ENCODE results near the gene EPB41L4A.
A peak's percentile ranks its signal among the peaks of the same experiment; 100 is the strongest.

Gene EPB41L4A

GRCh38 chr5:112346411-112347044 is 72.5 kb downstream of the EPB41L4A start:
- Histone ChIP-seq H3K23ac (ENCODE audit: low read length) (no peak overlapping the region), H3K18ac (ENCODE audit: low read length) (no peak overlapping the region), H4K5ac (ENCODE audit: low read length) (no peak overlapping the region), H3K27me3 (ENCODE audit: insufficient read depth, low read length, poor library complexity) (no peaks in the 10 kb centered on the region), H3K4me3 (ENCODE audit: low read length) (no peak overlapping the region), H2BK5ac (ENCODE audit: low read length) (no peak overlapping the region), H3K27ac (ENCODE audit: low read depth, low read length) (no peak overlapping the region), H2BK15ac (replicated peaks; ENCODE audit: low read depth) (no peak overlapping the region), H3K79me2 (ENCODE audit: control insufficient read depth, insufficient read depth, low read length) (no peaks in the 10 kb centered on the region), H3K36me3 (ENCODE audit: control insufficient read depth, insufficient read depth, low read length) (no peaks in the 10 kb centered on the region), H3K4me1 (ENCODE audit: control insufficient read depth, low read depth, low read length) (peaks cover 17% of the 10 kb centered on the region), H3K4ac (ENCODE audit: low read depth, low read length) (no peak overlapping the region), H3K56ac (ENCODE audit: low read length) (no peak overlapping the region), H2AK5ac (ENCODE audit: low read length) (no peak overlapping the region), H3K79me1 (ENCODE audit: low read length) (peaks cover 2% of the 10 kb centered on the region), H3K9ac (ENCODE audit: low read length) (no peak overlapping the region), H4K8ac (ENCODE audit: low read depth, low read length) (no peak overlapping the region), H3K4me2 (ENCODE audit: low read length) (no peak overlapping the region), H2BK120ac (ENCODE audit: low read depth, low read length) (no peak overlapping the region)
- DNase-seq: no peak
- no CpG with 5 or more reads among the region's 3 CpGs for WGBS (ENCODE audit: extremely low coverage, insufficient coverage, low lambda C conversion rate)

- Histone ChIP-seq H3K4me1 (ENCODE audit: control insufficient read depth, low read depth, low read length) (peaks cover 21% of the 10 kb centered on the region), H3K4ac (ENCODE audit: low read depth, low read length) (no peak overlapping the region), H2BK120ac (ENCODE audit: low read depth, low read length) (no peak overlapping the region), H3K9ac (ENCODE audit: low read length) (no peak overlapping the region), H3K4me3 (ENCODE audit: low read length) (no peak overlapping the region), H3K27me3 (ENCODE audit: insufficient read depth, low read length, poor library complexity) (no peaks in the 10 kb centered on the region), H3K23ac (ENCODE audit: low read length) (no peak overlapping the region), H4K5ac (ENCODE audit: low read length) (no peak overlapping the region), H3K18ac (ENCODE audit: low read length) (no peak overlapping the region), H3K56ac (ENCODE audit: low read length) (no peak overlapping the region), H3K4me2 (ENCODE audit: low read length) (no peak overlapping the region), H3K79me1 (ENCODE audit: low read length) (peaks cover 2% of the 10 kb centered on the region), H2BK5ac (ENCODE audit: low read length) (no peak overlapping the region), H3K36me3 (ENCODE audit: control insufficient read depth, insufficient read depth, low read length) (no peaks in the 10 kb centered on the region), H3K79me2 (ENCODE audit: control insufficient read depth, insufficient read depth, low read length) (no peaks in the 10 kb centered on the region), H3K27ac (ENCODE audit: low read depth, low read length) (no peak overlapping the region), H2BK15ac (replicated peaks; ENCODE audit: low read depth) (no peak overlapping the region), H4K8ac (ENCODE audit: low read depth, low read length) (no peak overlapping the region), H2AK5ac (ENCODE audit: low read length) (no peak overlapping the region)
- no CpG with 5 or more reads among the region's 3 CpGs for WGBS (ENCODE audit: extremely low coverage, insufficient coverage, low lambda C conversion rate)
- no peak for DNase-seq
Measured at GRCh38 chr5:112344540-112344939, 74.5 kb downstream of the EPB41L4A start.

GRCh38 chr5:112342389-112342788 is 76.7 kb downstream of the EPB41L4A start:
- Histone ChIP-seq H3K79me2 (ENCODE audit: control insufficient read depth, insufficient read depth, low read length) (no peaks in the 10 kb centered on the region), H3K4ac (ENCODE audit: low read depth, low read length) (no peak overlapping the region), H3K4me2 (ENCODE audit: low read length) (no peak overlapping the region), H3K79me1 (ENCODE audit: low read length) (no peaks in the 10 kb centered on the region), H2BK15ac (replicated peaks; ENCODE audit: low read depth) (no peak overlapping the region), H3K27me3 (ENCODE audit: insufficient read depth, low read length, poor library complexity) (no peaks in the 10 kb centered on the region), H3K27ac (ENCODE audit: low read depth, low read length) (no peak overlapping the region), H3K36me3 (ENCODE audit: control insufficient read depth, insufficient read depth, low read length) (no peaks in the 10 kb centered on the region), H4K5ac (ENCODE audit: low read length) (no peak overlapping the region), H3K4me3 (ENCODE audit: low read length) (no peak overlapping the region), H2AK5ac (ENCODE audit: low read length) (no peak overlapping the region), H3K4me1 (ENCODE audit: control insufficient read depth, low read depth, low read length) (peaks cover 16% of the 10 kb centered on the region), H3K23ac (ENCODE audit: low read length) (no peak overlapping the region), H3K56ac (ENCODE audit: low read length) (no peak overlapping the region), H2BK120ac (ENCODE audit: low read depth, low read length) (no peak overlapping the region), H4K8ac (ENCODE audit: low read depth, low read length) (no peak overlapping the region), H3K9ac (ENCODE audit: low read length) (no peak overlapping the region), H2BK5ac (ENCODE audit: low read length) (no peak overlapping the region), H3K18ac (ENCODE audit: low read length) (no peak overlapping the region)
- DNase-seq: peak; percentile 25
- WGBS (ENCODE audit: extremely low coverage, insufficient coverage, low lambda C conversion rate): no CpG with 5 or more reads among the region's 3 CpGs

GRCh38 chr5:112339761-112340160 is 79.3 kb downstream of the EPB41L4A start:
- Histone ChIP-seq H3K23ac (ENCODE audit: low read length) (no peak overlapping the region), H3K18ac (ENCODE audit: low read length) (no peak overlapping the region), H4K8ac (ENCODE audit: low read depth, low read length) (no peak overlapping the region), H3K4me1 (ENCODE audit: control insufficient read depth, low read depth, low read length) (peaks cover 18% of the 10 kb centered on the region), H3K27ac (ENCODE audit: low read depth, low read length) (no peak overlapping the region), H3K56ac (ENCODE audit: low read length) (no peak overlapping the region), H2AK5ac (ENCODE audit: low read length) (no peak overlapping the region), H4K5ac (ENCODE audit: low read length) (no peak overlapping the region), H3K27me3 (ENCODE audit: insufficient read depth, low read length, poor library complexity) (no peaks in the 10 kb centered on the region), H3K9ac (ENCODE audit: low read length) (no peak overlapping the region), H2BK120ac (ENCODE audit: low read depth, low read length) (no peak overlapping the region), H3K4me2 (ENCODE audit: low read length) (no peak overlapping the region), H3K4me3 (ENCODE audit: low read length) (no peak overlapping the region), H2BK5ac (ENCODE audit: low read length) (no peak overlapping the region), H3K79me2 (ENCODE audit: control insufficient read depth, insufficient read depth, low read length) (no peaks in the 10 kb centered on the region), H3K36me3 (ENCODE audit: control insufficient read depth, insufficient read depth, low read length) (no peaks in the 10 kb centered on the region), H3K79me1 (ENCODE audit: low read length) (no peaks in the 10 kb centered on the region), H2BK15ac (replicated peaks; ENCODE audit: low read depth) (no peak overlapping the region), H3K4ac (ENCODE audit: low read depth, low read length) (no peak overlapping the region)
- WGBS (ENCODE audit: extremely low coverage, insufficient coverage, low lambda C conversion rate): no CpG with 5 or more reads among the region's 8 CpGs
- DNase-seq: no peak

- no peaks in the 10 kb centered on the region for H3K79me2 ChIP-seq (ENCODE audit: control insufficient read depth, insufficient read depth, low read length)
- H3K56ac ChIP-seq (ENCODE audit: low read length): no peak overlapping the region
- no peak overlapping the region for H3K9ac ChIP-seq (ENCODE audit: low read length)
- H3K27me3 ChIP-seq (ENCODE audit: insufficient read depth, low read length, poor library complexity): no peaks in the 10 kb centered on the region
- peaks cover 19% of the 10 kb centered on the region for H3K4me1 ChIP-seq (ENCODE audit: control insufficient read depth, low read depth, low read length)
- H3K18ac ChIP-seq (ENCODE audit: low read length): no peak overlapping the region
- no peaks in the 10 kb centered on the region for H3K36me3 ChIP-seq (ENCODE audit: control insufficient read depth, insufficient read depth, low read length)
- no peak overlapping the region for H2BK120ac ChIP-seq (ENCODE audit: low read depth, low read length)
- DNase-seq: peak; percentile 86
- H3K4me3 ChIP-seq (ENCODE audit: low read length): no peak overlapping the region
- H3K4me2 ChIP-seq (ENCODE audit: low read length): no peak overlapping the region
- no peak overlapping the region for H2BK5ac ChIP-seq (ENCODE audit: low read length)
- no peak overlapping the region for H3K4ac ChIP-seq (ENCODE audit: low read depth, low read length)
- H4K5ac ChIP-seq (ENCODE audit: low read length): no peak overlapping the region
- no peak overlapping the region for H4K8ac ChIP-seq (ENCODE audit: low read depth, low read length)
- H3K79me1 ChIP-seq (ENCODE audit: low read length): no peaks in the 10 kb centered on the region
- no peak overlapping the region for H3K27ac ChIP-seq (ENCODE audit: low read depth, low read length)
- H2BK15ac ChIP-seq (replicated peaks; ENCODE audit: low read depth): no peak overlapping the region
- no peak overlapping the region for H2AK5ac ChIP-seq (ENCODE audit: low read length)
- WGBS (ENCODE audit: extremely low coverage, insufficient coverage, low lambda C conversion rate): no CpG with 5 or more reads among the region's 5 CpGs
- no peak overlapping the region for H3K23ac ChIP-seq (ENCODE audit: low read length)
Measured at GRCh38 chr5:112338681-112339337, 80.3 kb downstream of the EPB41L4A start.

All from mesendoderm (in vitro differentiated cells).